ENCODE data around the gene ELMO3.

Gene ELMO3

GRCh38 chr16:67154578-67155294, 44.2 kb upstream of the ELMO3 start:
- TF ChIP-seq CTCF (IDR thresholded peaks at IDR 0.05; ENCODE audit: low read depth, low read length), result no peak
- H3K9me3 ChIP-seq, result no peaks in the 10 kb centered on the region
- no peaks in the 10 kb centered on the region for H3K36me3 ChIP-seq
- 0 out of 2 replicates have a peak, but pooled peaks cover 2% of the 10 kb centered on the region for H3K4me1 ChIP-seq
- H3K27me3 ChIP-seq, result peaks cover 12% of the 10 kb centered on the region
- no peak for DNase-seq
- peak overlapping the region; percentile 41 for H3K4me3 ChIP-seq (ENCODE audit: low read depth, low read length)

GRCh38 chr16:67155295-67156142, 43.4 kb upstream of the ELMO3 start:
- peak; percentile 68 for TF ChIP-seq CTCF (IDR thresholded peaks at IDR 0.05; ENCODE audit: low read depth, low read length)
- no peaks in the 10 kb centered on the region for H3K9me3 ChIP-seq
- DNase-seq, result peak; percentile 87
- H3K27me3 ChIP-seq, result peaks cover 12% of the 10 kb centered on the region
- 0 out of 2 replicates have a peak, but pooled peaks cover 2% of the 10 kb centered on the region for H3K4me1 ChIP-seq
- H3K4me3 ChIP-seq (ENCODE audit: low read depth, low read length), result peak overlapping the region; percentile 41
- H3K36me3 ChIP-seq, result no peaks in the 10 kb centered on the region

- Histone ChIP-seq H3K4me1 (0 out of 2 replicates have a peak, but pooled peaks cover 2% of the 10 kb centered on the region), H3K36me3 (no peaks in the 10 kb centered on the region), H3K27me3 (peaks cover 12% of the 10 kb centered on the region), H3K9me3 (no peaks in the 10 kb centered on the region), H3K4me3 (ENCODE audit: low read depth, low read length) (no peak overlapping the region)
- peak; percentile 10 for DNase-seq
- no peak for TF ChIP-seq CTCF (IDR thresholded peaks at IDR 0.05; ENCODE audit: low read depth, low read length)
Measured at GRCh38 chr16:67156143-67156844, 42.6 kb upstream of the ELMO3 start.

- no peaks in the 10 kb centered on the region for H3K9me3 ChIP-seq
- no peaks in the 10 kb centered on the region for H3K36me3 ChIP-seq
- DNase-seq, result no peak
- H3K4me1 ChIP-seq, result no peaks in the 10 kb centered on the region
- no peak overlapping the region for H3K4me3 ChIP-seq (ENCODE audit: low read depth, low read length)
- TF ChIP-seq CTCF (IDR thresholded peaks at IDR 0.05; ENCODE audit: low read depth, low read length), result no peak
- peaks cover 12% of the 10 kb centered on the region for H3K27me3 ChIP-seq
Measured at GRCh38 chr16:67157106-67157748, 41.7 kb upstream of the ELMO3 start.

- no peaks in the 10 kb centered on the region for H3K4me1 ChIP-seq
- no peak for DNase-seq
- H3K36me3 ChIP-seq, result no peaks in the 10 kb centered on the region
- H3K9me3 ChIP-seq, result no peaks in the 10 kb centered on the region
- no peak for TF ChIP-seq CTCF (IDR thresholded peaks at IDR 0.05; ENCODE audit: low read depth, low read length)
- no peak overlapping the region for H3K4me3 ChIP-seq (ENCODE audit: low read depth, low read length)
- peaks cover 12% of the 10 kb centered on the region for H3K27me3 ChIP-seq
Measured at GRCh38 chr16:67157892-67158635, 40.9 kb upstream of the ELMO3 start.

Data from BE2C (cell line).